H9 (cell line): ENCODE data around the gene TEDDM1. TPM values are rescaled to one million over a fixed set of nuclear protein-coding genes. Genes with fewer than 3 reads are reported as not detected.
A peak's percentile ranks its signal among the peaks of the same experiment; 100 is the strongest.

Source experiments
- DNase-seq: peaks from one replicate; pipeline ENCODE4 v3.0.0-alpha.2; 2017
- H2AFZ ChIP-seq: one replicate; pipeline ENCODE4 v1.6.1; 2013; ENCODE audit warnings: mild to moderate bottlenecking, low read length, control low read depth, moderate library complexity
- H2AK5ac ChIP-seq: 2 replicates; pipeline ENCODE4 v1.6.1; 2013; ENCODE audit warnings: low read length, control low read depth, mixed read lengths; ENCODE audit not compliant: insufficient read length
- H2BK120ac ChIP-seq: one replicate; pipeline ENCODE4 v1.6.1; 2013; ENCODE audit warnings: low read depth, mild to moderate bottlenecking, low read length, control low read depth, inconsistent platforms; ENCODE audit not compliant: poor library complexity, severe bottlenecking
- H2BK12ac ChIP-seq: 2 replicates; pipeline ENCODE4 v1.6.1; 2013; ENCODE audit warnings: low read length, control low read depth, mixed read lengths, low read depth; ENCODE audit not compliant: insufficient read length
- H2BK15ac ChIP-seq: 2 replicates; pipeline ENCODE4 v1.6.1; 2013; ENCODE audit warnings: low read depth, low read length, control low read depth
- H2BK20ac ChIP-seq: one replicate; pipeline ENCODE4 v1.6.1; 2013; ENCODE audit warnings: low read depth, mild to moderate bottlenecking, low read length, control low read depth, inconsistent platforms; ENCODE audit not compliant: poor library complexity, severe bottlenecking
- H2BK5ac ChIP-seq: 2 replicates; pipeline ENCODE4 v1.6.1; 2013; ENCODE audit warnings: low read length, control low read depth, mixed read lengths; ENCODE audit not compliant: insufficient read length
- H3K14ac ChIP-seq: 2 replicates; pipeline ENCODE4 v1.6.1; 2013; ENCODE audit warnings: low read length, control low read depth; ENCODE audit not compliant: insufficient read depth
- H3K18ac ChIP-seq: 2 replicates; pipeline ENCODE4 v1.6.1; 2013; ENCODE audit warnings: low read depth, mild to moderate bottlenecking, mixed read lengths, low read length, control low read depth; ENCODE audit not compliant: insufficient read length
- H3K23ac ChIP-seq: 2 replicates; pipeline ENCODE4 v1.6.1; 2013; ENCODE audit warnings: low read length, control low read depth, mixed read lengths, low read depth; ENCODE audit not compliant: insufficient read length
- H3K23me2 ChIP-seq: 2 replicates; pipeline ENCODE4 v1.6.1; 2013; ENCODE audit warnings: low read depth, mild to moderate bottlenecking, mixed read lengths, low read length, control low read depth; ENCODE audit not compliant: insufficient read length, poor library complexity, severe bottlenecking
- H3K27ac ChIP-seq: 2 replicates; pipeline ENCODE4 v1.5.1; 2013; ENCODE audit warnings: low read length, control low read depth, mixed read lengths, low read depth; ENCODE audit not compliant: insufficient read length
- H3K27me3 ChIP-seq: 2 replicates; pipeline ENCODE4 v1.6.1; 2013; ENCODE audit warnings: low read length, control low read depth, inconsistent platforms; ENCODE audit not compliant: insufficient read depth
- H3K4ac ChIP-seq: 2 replicates; pipeline ENCODE4 v1.6.1; 2013; ENCODE audit warnings: low read depth, mild to moderate bottlenecking, control low read depth, inconsistent platforms, low read length, moderate library complexity
- H3K4me1 ChIP-seq: 2 replicates; pipeline ENCODE4 v1.6.1; 2013; ENCODE audit warnings: low read length, control low read depth, inconsistent platforms; ENCODE audit not compliant: insufficient read depth
- H3K4me2 ChIP-seq: 2 replicates; pipeline ENCODE4 v1.6.1; 2013; ENCODE audit warnings: low read length, control low read depth, mixed read lengths; ENCODE audit not compliant: insufficient read length, insufficient read depth
- H3K56ac ChIP-seq: 2 replicates; pipeline ENCODE4 v1.6.1; 2013; ENCODE audit warnings: low read depth, mild to moderate bottlenecking, mixed read lengths, low read length, control low read depth; ENCODE audit not compliant: insufficient read length
- H3K79me1 ChIP-seq: 2 replicates; pipeline ENCODE4 v1.6.1; 2013; ENCODE audit warnings: low read depth, mild to moderate bottlenecking, moderate library complexity, low read length, control low read depth, inconsistent platforms; ENCODE audit not compliant: insufficient read depth, poor library complexity, severe bottlenecking
- H3K79me2 ChIP-seq: 2 replicates; pipeline ENCODE4 v1.6.1; 2013; ENCODE audit warnings: low read length, control low read depth, inconsistent platforms; ENCODE audit not compliant: insufficient read depth
- H3K9ac ChIP-seq: 2 replicates; pipeline ENCODE4 v1.6.1; 2013; ENCODE audit warnings: low read length, control low read depth, mixed read lengths; ENCODE audit not compliant: insufficient read length; ENCODE audit errors: extremely low read depth
- H3K9me3 ChIP-seq: one replicate; pipeline ENCODE4 v1.6.1; 2013; ENCODE audit warnings: low read depth, low read length, inconsistent platforms; ENCODE audit not compliant: control insufficient read depth
- H3T11ph ChIP-seq: one replicate; pipeline ENCODE4 v1.6.1; 2013; ENCODE audit warnings: mild to moderate bottlenecking, low read length, control low read depth, inconsistent platforms
- H4K20me1 ChIP-seq: one replicate; pipeline ENCODE4 v1.6.1; 2013; ENCODE audit not compliant: control insufficient read depth, insufficient read length, insufficient read depth
- H4K5ac ChIP-seq: 2 replicates; pipeline ENCODE4 v1.6.1; 2013; ENCODE audit warnings: low read depth, mild to moderate bottlenecking, mixed read lengths, low read length, control low read depth; ENCODE audit not compliant: insufficient read length
- H4K8ac ChIP-seq: replicated peaks from 2 replicates; pipeline ENCODE4 v1.6.1; 2013; ENCODE audit warnings: low read length, control low read depth, mixed read lengths, low read depth; ENCODE audit not compliant: insufficient read length
- H4K91ac ChIP-seq: 2 replicates; pipeline ENCODE4 v1.6.1; 2013; ENCODE audit warnings: low read depth, mild to moderate bottlenecking, moderate library complexity, mixed read lengths, low read length, control low read depth; ENCODE audit not compliant: insufficient read length
- H3K27ac Mint-ChIP-seq, 3 experiments: 2 replicates in 2 of 3; 3 replicates in 1 of 3; pipeline ENCODE4 v1.8.0; 2020 to 2021; ENCODE audit warnings: mixed read lengths in 3 of 3, mild to moderate bottlenecking in 1 of 3, moderate library complexity in 1 of 3
- H3K27me3 Mint-ChIP-seq: 2 replicates; pipeline ENCODE4 v1.8.0; 2021; ENCODE audit warnings: low read depth, mild to moderate bottlenecking, moderate library complexity, mixed read lengths
- H3K36me3 Mint-ChIP-seq, 3 experiments: 2 replicates in 2 of 3; 3 replicates in 1 of 3; pipeline ENCODE4 v1.8.0; 2020 to 2021; ENCODE audit warnings: low read depth in 3 of 3, mixed read lengths in 3 of 3; ENCODE audit not compliant: insufficient read depth in 1 of 3
- H3K4me1 Mint-ChIP-seq, 2 experiments: 2 replicates each; pipeline ENCODE4 v1.8.0; 2020; ENCODE audit warnings: mixed read lengths in 2 of 2
- H3K4me3 Mint-ChIP-seq, 2 experiments: 2 replicates in 1 of 2; 3 replicates in 1 of 2; pipeline ENCODE4 v1.8.0; 2020 to 2021; ENCODE audit warnings: mild to moderate bottlenecking in 2 of 2, mixed read lengths in 2 of 2, moderate library complexity in 1 of 2
- H3K9me3 Mint-ChIP-seq, 2 experiments: 2 replicates in 1 of 2; 3 replicates in 1 of 2; pipeline ENCODE4 v1.8.0; 2020; ENCODE audit warnings: mild to moderate bottlenecking in 2 of 2, mixed read lengths in 2 of 2, moderate library complexity in 1 of 2
- WGBS: extraction: QIAGEN DNeasy Blood & Tissue Kit; methylation state at CpG from one replicate; pipeline ENCODE4 v1.1.7; 2013; ENCODE audit warnings: missing lambda C conversion rate, low lambda C conversion rate, mixed read lengths; ENCODE audit not compliant: insufficient read length; ENCODE audit errors: extremely low coverage; 5-methylcytosine and 5-hydroxymethylcytosine counted together
- total RNA-seq: library from RNA; stranded (reverse); gene quantifications from 2 replicates; pipeline ENCODE4 v1.2.1, GENCODE V29; 2021
- TF ChIP-seq, protein P1 (sequence below): fragments of 200-600 bp; sonication (generic); conservative IDR thresholded peaks from 3 replicates; pipeline ENCODE4 v1.8.0; 2021; ENCODE audit warnings: antibody characterized with exemption, mild to moderate bottlenecking

Gene TEDDM1
- total RNA-seq, 1 experiment from 2014 or later: not detected

DNA sequence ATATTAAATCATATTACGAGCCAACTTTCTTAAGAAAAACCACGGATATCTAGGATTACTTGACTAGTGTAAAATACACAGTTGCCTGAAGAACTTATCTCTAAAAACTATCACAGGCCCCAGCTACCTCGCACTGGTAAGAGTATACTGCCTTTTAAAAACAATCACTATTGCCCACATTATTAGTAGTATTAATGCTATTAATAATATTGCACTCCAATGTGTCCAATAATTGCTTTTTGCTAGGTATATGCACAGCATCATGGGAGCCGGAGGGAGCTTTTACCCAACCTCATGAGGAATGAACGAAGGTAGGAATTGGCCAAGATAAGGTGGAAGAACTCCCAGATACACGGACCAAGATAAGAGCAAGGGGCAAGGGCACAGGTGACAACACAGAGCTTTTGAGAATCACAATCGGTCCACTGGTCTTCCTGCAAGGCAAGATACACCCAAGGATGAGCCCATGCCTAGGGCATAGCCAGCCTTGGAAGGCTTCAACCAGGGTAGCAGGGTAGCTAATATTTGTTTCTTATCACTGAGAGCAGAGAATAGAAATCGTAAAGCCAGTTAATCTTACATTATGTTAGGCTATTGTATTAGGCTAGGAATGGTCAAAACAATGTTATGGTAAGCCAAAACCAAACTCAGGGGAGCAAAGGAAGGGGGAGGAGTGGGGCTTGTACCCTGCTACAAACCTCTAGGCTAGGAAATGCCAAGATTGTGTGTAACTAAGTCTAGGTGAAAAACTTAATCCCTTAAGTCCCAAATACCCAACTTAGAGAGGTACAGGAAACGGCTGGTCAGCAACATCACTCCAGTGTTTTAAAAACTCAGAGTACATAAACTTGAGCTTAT is 18.3 kb downstream of the TEDDM1 start:
- Histone ChIP-seq H2BK12ac (no peak overlapping the region), H3K56ac (no peak overlapping the region), H4K8ac (no peak overlapping the region), H3K9ac (no peak overlapping the region), H3K9me3 (no peaks in the 10 kb centered on the region), H3T11ph (no peak overlapping the region), H3K23me2 (no peaks in the 10 kb centered on the region), H3K4ac (no peak overlapping the region), H2AFZ (no peak overlapping the region), H3K18ac (no peak overlapping the region), H2BK20ac (no peak overlapping the region), H3K4me2 (no peak overlapping the region), H2BK120ac (no peak overlapping the region), H3K27me3 (no peaks in the 10 kb centered on the region), H4K91ac (no peak overlapping the region), H2BK15ac (no peak overlapping the region), H4K5ac (no peak overlapping the region), H2AK5ac (no peak overlapping the region), H3K23ac (no peak overlapping the region), H3K27ac (no peak overlapping the region), H3K79me1 (no peaks in the 10 kb centered on the region), H2BK5ac (no peak overlapping the region), H3K4me1 (no peaks in the 10 kb centered on the region), H4K20me1 (no peaks in the 10 kb centered on the region), H3K79me2 (no peaks in the 10 kb centered on the region), H3K14ac (no peak overlapping the region)
- Mint-ChIP-seq H3K36me3 (peaks cover 40 to 64% (median 60%) of the 10 kb centered on the region in 3 experiments), H3K4me1 (peaks cover 0 to 6% of the 10 kb centered on the region in 2 experiments; a peak in 1 of 4 replicates), H3K9me3 (no peaks in the 10 kb centered on the region), H3K4me3 (no peak overlapping the region), H3K27me3 (no peaks in the 10 kb centered on the region), H3K27ac (peak overlapping the region in 1 of 3 experiments; percentile 95; a peak in 2 of 7 replicates)
- TF ChIP-seq, protein P1, sequence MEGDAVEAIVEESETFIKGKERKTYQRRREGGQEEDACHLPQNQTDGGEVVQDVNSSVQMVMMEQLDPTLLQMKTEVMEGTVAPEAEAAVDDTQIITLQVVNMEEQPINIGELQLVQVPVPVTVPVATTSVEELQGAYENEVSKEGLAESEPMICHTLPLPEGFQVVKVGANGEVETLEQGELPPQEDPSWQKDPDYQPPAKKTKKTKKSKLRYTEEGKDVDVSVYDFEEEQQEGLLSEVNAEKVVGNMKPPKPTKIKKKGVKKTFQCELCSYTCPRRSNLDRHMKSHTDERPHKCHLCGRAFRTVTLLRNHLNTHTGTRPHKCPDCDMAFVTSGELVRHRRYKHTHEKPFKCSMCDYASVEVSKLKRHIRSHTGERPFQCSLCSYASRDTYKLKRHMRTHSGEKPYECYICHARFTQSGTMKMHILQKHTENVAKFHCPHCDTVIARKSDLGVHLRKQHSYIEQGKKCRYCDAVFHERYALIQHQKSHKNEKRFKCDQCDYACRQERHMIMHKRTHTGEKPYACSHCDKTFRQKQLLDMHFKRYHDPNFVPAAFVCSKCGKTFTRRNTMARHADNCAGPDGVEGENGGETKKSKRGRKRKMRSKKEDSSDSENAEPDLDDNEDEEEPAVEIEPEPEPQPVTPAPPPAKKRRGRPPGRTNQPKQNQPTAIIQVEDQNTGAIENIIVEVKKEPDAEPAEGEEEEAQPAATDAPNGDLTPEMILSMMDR: no peak
- no CpG with 5 or more reads among the region's 9 CpGs for WGBS
- DNase-seq: no peak
